ENCODE measurements around the gene U2AF1L4. TPM values are rescaled to one million over a fixed set of nuclear protein-coding genes. Genes with fewer than 3 reads are reported as not detected.

The U2AF1L4 gene
- total and polyA plus RNA-seq, 2 donors (not counting 3 experiments of a cell fraction or from before 2014, with no cell fraction given) = 5.6 to 13.5 TPM

DNA sequence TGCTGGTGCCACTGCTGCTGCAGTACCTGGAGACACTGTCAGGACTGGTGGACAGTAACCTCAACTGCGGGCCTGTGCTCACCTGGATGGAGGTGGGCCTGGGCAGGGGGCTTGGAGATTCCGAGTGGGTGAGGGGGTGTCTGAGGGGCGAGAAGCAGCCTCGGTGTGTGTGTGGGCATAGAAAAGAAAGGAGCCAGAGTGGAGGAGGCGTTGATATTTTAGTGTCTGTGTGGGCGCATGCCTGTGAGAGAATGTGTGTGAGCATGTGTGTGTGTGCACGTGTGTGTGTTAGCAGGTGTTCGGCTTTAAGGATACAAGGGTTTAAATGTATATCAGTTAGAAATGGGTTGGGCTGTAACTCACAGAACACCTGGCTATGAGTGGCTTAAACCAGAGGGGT lies 33.8 kb upstream of the U2AF1L4 start:
- Histone ChIP-seq H3K79me2 (ENCODE audit: control insufficient read depth, insufficient read depth, low read length) (no peaks in the 10 kb centered on the region), H3K27me3 (ENCODE audit: control insufficient read depth in 2 of 2, insufficient read depth in 2 of 2, low read length in 2 of 2) (no peaks in the 10 kb centered on the region), H3K9ac (replicated peaks; ENCODE audit: extremely low read depth, insufficient read depth, low read length) (no peak overlapping the region), H3K27ac (ENCODE audit: insufficient read depth, low read depth, low read length) (no peak overlapping the region), H4K20me1 (replicated peaks; ENCODE audit: control insufficient read depth, extremely low read depth, insufficient read depth, low read length) (no peaks in the 10 kb centered on the region), H3K36me3 (ENCODE audit: control insufficient read depth in 2 of 2, extremely low read depth in 1 of 2, insufficient read depth in 2 of 2, low read length in 2 of 2) (peaks cover 0 to 4% of the 10 kb centered on the region in 2 experiments), H3K9me1 (replicated peaks; ENCODE audit: control insufficient read depth, extremely low read depth, insufficient read depth, low read length) (no peaks in the 10 kb centered on the region), H3K4me3 (replicated peaks in 1 of 3; ENCODE audit: insufficient read depth in 1 of 3, low read depth in 1 of 3, low read length in 3 of 3) (no peak overlapping the region), H3K9me3 (replicated peaks; ENCODE audit: control insufficient read depth, insufficient read depth, low read length) (no peaks in the 10 kb centered on the region), H3K4me1 (ENCODE audit: control insufficient read depth, extremely low read depth, insufficient read depth, low read length) (peaks cover 4% of the 10 kb centered on the region), H2AFZ (ENCODE audit: low read depth, low read length) (no peak overlapping the region), H3K4me2 (ENCODE audit: insufficient read depth, low read length) (no peak overlapping the region)
- CTCF ChIA-PET = no interaction called here
- no TSS peak for BruUV-seq (replicated peaks)
- DNase-seq (ENCODE audit: low read depth, low spot score) (no peak), FAIRE-seq (no peak)
- dilution Hi-C loops (cut with MboI; ENCODE audit: extremely low pct_ligation_motif_present, low sequenced_read_pairs) = no loop called here
- intact Hi-C loops (cut with micrococcal nuclease) = no loop called here
- TF ChIP-seq MYC (IDR thresholded peaks at IDR 0.05; ENCODE audit: low read depth, low read length) (no peak), POLR2AphosphoS5 (IDR thresholded peaks at IDR 0.05; ENCODE audit: insufficient read depth, low read depth, low read length) (no peak), FOS (IDR thresholded peaks at IDR 0.05; ENCODE audit: borderline replicate concordance, insufficient read depth, low read length) (no peak), POLR2A (IDR thresholded peaks at IDR 0.05; ENCODE audit: low read depth, low read length) (no peak), GATA2 (IDR thresholded peaks at IDR 0.05; ENCODE audit: insufficient read depth, insufficient read length, low read depth, low read length) (no peak), JUN (IDR thresholded peaks at IDR 0.05; ENCODE audit: borderline replicate concordance, insufficient read depth, insufficient read length, low read depth) (no peak), EZH2 (IDR thresholded peaks at IDR 0.05; ENCODE audit: borderline replicate concordance, low read depth, low read length, severe bottlenecking) (no peak)
- TF ChIP-seq, protein P1, sequence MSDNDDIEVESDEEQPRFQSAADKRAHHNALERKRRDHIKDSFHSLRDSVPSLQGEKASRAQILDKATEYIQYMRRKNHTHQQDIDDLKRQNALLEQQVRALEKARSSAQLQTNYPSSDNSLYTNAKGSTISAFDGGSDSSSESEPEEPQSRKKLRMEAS (IDR thresholded peaks at IDR 0.05; ENCODE audit: insufficient read depth, insufficient read length) = no peak
- TF ChIP-seq, protein P2, sequence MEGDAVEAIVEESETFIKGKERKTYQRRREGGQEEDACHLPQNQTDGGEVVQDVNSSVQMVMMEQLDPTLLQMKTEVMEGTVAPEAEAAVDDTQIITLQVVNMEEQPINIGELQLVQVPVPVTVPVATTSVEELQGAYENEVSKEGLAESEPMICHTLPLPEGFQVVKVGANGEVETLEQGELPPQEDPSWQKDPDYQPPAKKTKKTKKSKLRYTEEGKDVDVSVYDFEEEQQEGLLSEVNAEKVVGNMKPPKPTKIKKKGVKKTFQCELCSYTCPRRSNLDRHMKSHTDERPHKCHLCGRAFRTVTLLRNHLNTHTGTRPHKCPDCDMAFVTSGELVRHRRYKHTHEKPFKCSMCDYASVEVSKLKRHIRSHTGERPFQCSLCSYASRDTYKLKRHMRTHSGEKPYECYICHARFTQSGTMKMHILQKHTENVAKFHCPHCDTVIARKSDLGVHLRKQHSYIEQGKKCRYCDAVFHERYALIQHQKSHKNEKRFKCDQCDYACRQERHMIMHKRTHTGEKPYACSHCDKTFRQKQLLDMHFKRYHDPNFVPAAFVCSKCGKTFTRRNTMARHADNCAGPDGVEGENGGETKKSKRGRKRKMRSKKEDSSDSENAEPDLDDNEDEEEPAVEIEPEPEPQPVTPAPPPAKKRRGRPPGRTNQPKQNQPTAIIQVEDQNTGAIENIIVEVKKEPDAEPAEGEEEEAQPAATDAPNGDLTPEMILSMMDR (IDR thresholded peaks at IDR 0.05; ENCODE audit: extremely low read depth in 1 of 2, insufficient read depth in 1 of 2, low read depth in 1 of 2, low read length in 2 of 2) = no peak
- POLR2A ChIA-PET = no interaction called here
